GM21717 (cell line): ENCODE data around the gene ZDHHC17.
"Not testable (repeated sequence)": the region's sequence is repeated elsewhere in the genome, so short reads cannot be mapped to it uniquely, and the experiment has no call there.

Experiments
- ATAC-seq: cut with Tn5 transposase; IDR thresholded peaks from one replicate; pipeline ENCODE4 v1.9.1; 2021; ENCODE audit warnings: mild to moderate bottlenecking, moderate library complexity; ENCODE audit not compliant: unreplicated experiment

The ZDHHC17 gene, protein sequence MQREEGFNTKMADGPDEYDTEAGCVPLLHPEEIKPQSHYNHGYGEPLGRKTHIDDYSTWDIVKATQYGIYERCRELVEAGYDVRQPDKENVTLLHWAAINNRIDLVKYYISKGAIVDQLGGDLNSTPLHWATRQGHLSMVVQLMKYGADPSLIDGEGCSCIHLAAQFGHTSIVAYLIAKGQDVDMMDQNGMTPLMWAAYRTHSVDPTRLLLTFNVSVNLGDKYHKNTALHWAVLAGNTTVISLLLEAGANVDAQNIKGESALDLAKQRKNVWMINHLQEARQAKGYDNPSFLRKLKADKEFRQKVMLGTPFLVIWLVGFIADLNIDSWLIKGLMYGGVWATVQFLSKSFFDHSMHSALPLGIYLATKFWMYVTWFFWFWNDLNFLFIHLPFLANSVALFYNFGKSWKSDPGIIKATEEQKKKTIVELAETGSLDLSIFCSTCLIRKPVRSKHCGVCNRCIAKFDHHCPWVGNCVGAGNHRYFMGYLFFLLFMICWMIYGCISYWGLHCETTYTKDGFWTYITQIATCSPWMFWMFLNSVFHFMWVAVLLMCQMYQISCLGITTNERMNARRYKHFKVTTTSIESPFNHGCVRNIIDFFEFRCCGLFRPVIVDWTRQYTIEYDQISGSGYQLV

DNA sequence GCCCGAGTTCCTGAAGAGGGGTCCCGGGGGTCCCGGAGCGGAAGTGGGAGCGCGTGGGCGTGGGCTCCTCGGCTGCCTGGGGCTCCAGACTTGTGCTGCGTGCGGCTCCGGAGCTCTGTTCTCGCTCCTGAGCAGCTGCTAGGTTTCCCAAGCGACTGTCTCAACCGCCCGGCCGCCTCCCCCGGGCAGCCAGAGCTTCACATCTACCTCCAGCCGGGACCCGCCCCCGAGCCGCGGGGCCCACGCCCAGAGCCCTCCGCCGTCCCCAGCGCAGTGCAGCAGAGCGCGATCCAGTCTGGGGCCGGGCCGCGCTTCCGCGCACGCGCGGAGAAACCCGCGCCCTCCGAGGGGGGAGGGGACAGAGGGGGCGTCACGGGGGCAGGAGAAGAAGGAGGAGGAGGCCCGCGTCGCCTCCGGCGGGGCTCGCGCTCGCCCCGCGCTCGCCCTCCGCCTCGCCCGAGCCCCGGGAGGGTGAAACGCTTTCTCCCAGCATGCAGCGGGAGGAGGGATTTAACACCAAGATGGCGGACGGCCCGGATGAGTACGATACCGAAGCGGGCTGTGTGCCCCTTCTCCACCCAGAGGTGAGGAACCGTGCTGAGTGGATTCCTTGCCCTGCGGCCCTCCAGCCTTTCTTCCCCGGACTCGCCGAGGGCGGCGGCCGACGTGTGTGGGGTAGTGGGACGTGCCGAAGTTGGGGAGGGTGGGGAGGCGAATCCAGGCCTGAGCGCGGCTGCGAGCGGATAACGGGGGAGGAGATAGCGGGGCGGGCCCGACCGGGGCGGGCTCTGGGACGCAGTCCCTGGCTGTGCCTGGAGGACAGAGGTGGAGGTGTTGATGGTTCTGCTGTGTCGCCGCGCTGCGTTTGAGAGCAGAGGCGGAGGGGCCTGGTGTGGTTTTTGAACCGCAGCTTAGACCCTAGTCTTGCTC, at the start of gene ZDHHC17:
ZDHHC17 (plus strand) TSS at position 370 of the 930 bp plus-strand sequence; CDS start at position 492, 122 bp downstream.
- ATAC-seq: peak; percentile 95

DNA sequence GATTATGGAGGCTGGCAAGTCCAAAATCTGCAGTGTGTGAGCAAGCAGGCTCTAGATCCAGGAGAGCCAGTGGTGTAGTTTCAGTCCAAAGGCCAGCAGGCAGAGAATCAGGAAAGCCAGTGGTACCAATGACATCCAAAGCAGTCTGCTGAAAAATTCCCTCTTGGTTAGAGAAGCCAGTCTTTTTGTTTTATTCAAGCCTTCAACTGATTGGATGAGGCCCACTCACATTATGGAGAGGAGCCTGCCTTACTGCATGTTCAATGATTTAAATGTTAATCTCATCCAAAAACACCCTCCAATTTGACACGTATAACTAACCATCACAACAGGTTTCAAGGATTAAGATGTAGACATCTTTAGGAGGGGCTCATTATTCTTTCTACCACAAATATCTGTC, 49.5 kb upstream of the ZDHHC17 start:
- no peak for ATAC-seq

DNA sequence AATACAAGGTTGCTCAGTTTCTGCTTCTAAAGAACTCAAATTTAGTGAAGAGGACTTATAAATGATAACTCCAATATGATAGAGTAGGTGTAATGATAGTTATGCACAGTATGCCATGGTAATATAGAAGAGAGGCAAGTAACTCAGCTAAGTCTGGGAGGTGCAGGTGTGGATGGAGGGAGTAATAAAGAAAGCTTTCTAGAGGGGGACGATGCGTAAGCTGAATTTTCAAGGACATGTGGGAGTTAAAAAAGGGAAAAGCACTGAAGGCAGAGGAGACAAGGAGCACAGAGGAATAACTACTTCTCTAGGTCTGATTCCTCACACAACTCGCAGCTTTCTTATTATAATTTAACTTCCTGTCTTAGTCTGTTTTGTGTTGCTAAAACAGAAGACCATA, 49.1 kb upstream of the ZDHHC17 start:
- ATAC-seq: no peak

DNA sequence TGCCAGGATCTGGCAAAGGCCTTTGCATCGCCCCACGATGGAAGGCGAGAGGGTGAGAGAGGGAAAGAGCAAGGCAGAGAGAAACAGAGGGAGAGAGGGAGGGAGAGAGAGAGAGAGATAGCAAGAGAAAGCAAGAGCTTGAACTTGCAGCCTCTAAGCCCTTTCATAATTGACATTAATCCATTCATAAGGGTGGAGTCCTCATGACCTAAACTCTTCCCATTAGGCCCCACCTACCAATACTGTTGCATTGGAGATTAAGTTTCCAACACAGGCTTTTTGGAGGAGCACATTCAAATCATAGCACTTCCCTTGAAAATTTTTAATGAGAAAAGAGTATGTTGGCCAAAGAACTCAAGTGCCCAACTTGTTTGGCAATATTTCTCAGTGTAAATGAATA, 48.6 kb upstream of the ZDHHC17 start:
- no peak for ATAC-seq

DNA sequence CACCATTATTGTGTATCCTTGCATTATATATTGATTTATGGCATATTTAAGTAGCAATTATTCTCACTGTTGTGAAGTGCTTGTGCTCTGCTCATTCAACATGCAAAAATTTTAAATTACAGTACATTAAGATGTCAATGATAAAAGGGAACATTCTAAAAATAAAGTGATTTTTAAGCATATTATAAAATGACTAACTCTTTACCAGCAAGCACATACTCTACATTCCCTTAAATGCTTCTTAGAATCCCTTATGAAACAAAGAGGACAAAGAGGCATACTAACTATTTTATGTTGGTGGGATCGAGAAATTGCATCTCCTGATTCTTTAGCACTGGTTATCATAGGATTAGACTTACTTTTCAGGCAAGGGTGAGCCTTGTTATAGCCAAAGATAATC, 46.6 kb upstream of the ZDHHC17 start:
- no peak for ATAC-seq

DNA sequence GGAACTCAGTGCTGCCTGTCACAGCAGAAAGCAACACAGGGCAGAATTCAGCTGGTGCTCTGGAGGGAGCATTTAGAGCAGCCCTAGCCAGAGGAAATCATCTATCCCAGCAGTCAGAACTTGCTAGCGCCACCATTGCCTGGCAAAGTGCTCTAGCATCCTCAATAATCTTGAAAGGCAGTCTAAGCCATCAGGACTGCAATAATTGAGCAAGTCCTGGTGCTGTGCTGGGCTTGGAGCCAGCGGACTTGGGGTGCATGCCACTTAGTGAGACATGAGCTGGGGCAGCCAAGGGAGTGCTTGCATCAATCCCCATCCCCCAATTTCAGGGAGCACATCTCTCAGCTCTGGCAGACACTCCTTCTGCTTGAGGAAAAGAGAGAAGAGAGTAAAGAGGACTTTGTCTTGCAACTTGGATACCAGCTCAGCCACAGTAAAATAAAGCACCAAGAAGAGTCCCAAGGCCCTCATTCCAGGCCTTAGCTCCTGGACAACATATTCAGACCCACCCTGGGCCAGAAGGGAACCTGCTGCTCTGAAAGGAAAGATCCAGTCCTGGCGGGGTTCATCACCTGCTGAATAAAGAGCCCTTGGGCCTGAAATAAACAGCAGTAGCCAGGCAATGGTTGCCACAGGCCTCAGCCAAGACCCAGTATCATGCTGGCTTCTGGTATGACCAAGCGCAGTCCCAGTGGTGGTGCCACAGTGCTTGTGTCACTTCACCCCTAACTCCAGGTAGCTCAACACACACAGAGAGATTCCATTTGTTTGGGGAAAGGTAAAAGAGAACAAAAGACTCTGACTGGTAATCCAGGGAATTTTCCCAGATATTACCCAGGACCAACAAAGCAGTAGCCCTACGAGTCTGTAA, 44.5 kb upstream of the ZDHHC17 start:
- no peak for ATAC-seq

DNA sequence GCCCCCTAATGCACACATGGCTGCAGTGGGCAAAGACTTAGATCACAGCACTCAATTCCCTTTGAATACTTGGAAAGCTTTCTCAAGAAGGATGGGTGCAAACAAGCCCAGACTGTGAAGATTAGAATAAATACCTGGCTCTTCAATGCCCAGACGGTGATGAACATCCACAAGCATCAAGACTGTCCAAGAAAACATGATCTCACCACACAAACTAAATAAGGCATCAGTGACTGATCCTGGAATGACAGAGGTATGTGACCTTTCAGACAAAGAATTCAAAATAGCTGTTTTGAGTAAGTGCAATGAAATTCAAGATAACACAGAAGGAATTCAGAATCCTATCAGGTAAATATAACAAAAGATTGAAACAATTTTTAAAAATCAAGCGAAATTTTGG, 43.8 kb upstream of the ZDHHC17 start:
- no peak for ATAC-seq

DNA sequence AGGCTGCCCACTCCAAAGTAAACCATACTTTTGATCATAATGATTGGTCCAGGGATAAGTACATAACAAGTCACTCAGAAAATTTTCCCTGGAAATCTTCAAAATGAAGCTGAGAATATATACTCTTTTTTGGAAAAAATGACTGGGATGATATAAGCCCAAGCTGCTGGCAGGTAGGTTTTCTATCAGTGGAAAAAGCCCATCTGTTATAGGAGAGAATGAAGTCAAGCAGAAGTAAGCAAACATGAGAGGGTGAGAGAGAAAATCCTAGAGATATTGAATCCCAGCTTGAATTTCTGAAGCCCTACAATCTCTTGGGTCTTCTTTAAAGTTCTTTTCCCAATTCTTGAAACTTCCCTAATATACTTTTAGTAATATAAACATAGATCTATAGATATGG, 37.3 kb upstream of the ZDHHC17 start:
- no peak for ATAC-seq

DNA sequence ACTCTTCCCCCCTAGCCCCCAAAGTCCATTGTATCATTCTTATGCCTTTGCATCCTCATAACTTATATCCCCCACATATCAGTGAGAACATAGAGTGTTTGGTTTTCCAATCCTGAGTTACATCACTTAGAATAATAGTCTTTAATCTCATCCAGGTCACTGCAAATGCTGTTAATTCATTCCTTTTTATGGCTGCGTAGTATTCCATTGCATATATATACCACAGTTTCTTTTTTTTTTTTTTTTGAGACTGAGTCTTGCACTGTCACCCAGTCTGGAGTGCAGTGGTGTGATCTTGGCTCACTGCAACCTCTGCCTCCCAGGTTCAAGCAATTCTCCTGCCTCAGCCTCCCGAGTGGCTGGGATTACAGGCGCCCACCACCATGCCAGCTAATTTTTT, 31.7 kb upstream of the ZDHHC17 start:
- not testable (repeated sequence) for ATAC-seq

DNA sequence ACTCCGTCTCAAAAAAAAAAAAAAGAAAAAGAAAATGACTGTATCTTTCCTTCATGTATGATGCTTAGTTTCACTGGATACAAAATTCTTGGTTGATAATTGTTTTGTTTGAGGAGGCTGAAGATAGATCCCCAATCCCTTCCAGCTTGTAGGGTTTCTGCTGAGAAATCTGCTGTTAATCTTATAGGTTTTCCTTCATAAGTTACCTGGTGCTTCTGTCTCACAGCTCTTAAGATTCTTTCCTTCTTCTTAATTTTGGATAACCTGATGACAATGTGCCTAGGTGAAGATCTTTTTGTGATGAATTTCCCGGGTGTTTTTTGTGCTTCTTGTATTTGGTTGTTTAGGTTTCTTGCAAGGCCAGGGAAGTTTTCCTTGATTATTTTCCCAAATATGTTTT, 26.2 kb upstream of the ZDHHC17 start:
- ATAC-seq: not testable (repeated sequence)

DNA sequence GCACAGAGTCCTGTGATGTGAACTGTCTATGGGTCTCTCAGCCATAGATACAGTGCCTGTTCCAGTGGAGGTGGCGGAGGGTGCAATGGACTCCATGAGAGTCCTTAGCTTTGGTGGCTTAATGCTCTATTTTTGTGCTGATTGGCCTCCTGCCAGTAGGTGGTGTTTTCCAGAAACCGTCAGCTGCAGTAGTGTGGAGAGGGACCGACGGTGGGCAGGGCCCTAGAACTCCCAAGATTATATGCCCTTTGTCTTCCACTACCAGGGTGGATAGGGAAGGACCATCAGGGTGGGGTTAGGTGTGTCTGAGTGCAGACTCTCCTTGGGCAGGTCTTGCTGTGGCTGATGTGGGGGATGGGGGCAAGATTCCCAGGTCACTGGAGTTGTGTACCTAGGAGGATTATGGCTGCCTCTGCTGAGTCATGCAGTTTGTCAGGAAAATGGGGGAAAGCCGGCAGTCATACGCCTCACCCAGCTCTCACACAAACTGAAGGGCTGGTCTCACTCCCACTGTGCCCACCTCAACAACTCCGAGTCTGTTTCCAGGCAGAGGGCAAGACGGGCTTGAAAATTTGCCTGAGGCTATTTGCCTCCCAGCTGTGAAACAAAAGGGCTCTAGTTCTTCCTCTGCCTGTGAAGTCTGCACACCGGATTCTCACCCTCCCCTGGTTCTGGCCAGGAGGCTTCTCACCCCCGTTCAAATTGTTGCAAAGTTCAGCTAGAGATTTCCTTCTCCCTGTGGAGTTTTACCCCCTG, 24.9 kb upstream of the ZDHHC17 start:
- ATAC-seq: no peak

DNA sequence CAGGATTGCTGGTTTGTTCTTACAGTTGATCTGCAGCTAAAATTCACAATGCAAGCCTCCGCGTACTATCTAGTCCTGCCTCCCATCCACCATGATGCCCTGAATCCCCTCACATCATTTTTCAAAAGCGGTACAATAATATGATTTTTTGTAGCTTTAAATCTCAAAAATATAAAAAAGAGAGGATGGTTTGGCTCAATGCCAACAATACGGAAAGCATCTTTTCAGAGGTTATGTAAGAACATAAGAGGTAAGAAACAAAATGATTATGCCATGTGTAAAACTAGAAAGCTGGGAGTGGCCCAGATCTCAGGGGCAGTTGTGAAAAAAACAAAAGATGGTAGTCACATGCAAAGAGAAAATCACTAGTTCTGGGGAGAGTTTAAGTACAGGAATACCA, 24.0 kb upstream of the ZDHHC17 start:
- ATAC-seq: no peak

DNA sequence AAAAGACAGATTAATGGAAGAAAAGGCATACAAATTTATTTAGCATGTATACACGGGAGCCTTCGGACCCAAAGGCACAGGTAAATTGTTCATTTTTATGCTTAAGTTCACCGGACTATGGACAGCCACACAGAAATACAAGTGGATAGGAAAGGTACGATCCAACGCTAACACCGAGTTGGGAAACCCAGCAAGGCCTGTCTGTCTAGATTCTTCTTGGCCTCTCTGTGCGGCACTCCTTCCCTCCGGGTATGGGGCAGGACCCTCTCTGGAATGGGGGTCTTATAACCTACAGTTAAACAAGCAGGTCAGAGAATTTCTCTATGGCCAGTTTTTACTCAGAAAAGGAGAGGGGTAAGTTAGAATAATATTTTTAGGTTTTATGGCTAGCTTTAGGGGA, 23.4 kb upstream of the ZDHHC17 start:
- no peak for ATAC-seq

DNA sequence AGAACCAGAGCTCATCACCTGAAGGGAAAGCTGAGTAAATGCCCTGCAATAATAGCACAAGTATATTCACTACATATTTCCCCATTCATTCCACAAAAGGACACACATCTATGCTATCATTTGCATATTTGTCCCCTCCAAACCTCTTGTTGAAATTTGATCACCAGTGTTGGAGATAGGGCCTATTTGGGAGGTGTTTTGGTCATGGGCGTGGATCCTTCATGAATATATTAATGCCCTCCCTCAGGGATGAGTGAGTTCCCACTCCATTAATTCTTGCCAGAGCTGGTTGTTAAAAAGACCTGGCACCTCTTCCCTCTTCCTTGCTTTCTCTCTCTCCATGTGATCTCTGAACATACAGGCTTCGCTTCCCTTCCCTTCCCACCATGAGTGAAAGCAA, 18.6 kb upstream of the ZDHHC17 start:
- ATAC-seq: no peak

DNA sequence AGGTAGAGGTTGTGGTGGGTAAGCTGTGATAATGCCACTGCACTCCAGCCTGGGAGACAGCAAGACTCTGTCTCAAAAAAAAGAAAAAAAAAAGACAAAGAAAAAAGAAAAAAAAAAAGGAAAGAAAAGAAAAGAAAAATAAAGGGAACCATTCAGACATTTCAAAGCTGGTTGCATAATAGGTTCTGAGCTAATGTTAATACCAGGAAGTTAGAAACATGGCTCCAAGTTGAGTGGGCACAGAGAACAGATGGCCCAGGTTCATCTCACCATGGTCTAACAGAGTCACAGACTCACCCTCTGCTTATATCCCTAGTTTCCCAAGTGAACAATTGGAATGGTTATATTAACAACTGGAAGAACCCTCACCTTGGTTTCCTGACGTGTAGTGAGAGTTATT, 17.4 kb upstream of the ZDHHC17 start:
- ATAC-seq: no peak

DNA sequence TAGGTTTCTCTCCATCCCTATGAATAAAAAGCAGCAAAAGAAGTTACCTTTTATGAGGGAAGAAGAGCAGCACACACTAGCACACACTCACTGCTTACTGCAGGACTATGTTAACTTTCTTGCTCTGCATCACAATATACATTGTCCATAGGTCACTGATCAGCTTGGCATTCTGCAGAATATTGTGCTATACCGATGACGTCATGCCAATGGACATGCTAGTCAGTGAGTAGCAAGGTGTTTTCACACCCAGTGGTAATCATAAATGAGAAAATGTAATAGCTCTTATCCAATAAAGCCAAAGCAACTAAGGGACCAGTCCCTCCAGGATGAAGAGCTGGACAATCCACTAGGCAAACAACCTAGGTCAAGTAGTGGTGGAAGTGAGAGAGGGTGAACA, 16.7 kb upstream of the ZDHHC17 start:
- ATAC-seq: no peak

DNA sequence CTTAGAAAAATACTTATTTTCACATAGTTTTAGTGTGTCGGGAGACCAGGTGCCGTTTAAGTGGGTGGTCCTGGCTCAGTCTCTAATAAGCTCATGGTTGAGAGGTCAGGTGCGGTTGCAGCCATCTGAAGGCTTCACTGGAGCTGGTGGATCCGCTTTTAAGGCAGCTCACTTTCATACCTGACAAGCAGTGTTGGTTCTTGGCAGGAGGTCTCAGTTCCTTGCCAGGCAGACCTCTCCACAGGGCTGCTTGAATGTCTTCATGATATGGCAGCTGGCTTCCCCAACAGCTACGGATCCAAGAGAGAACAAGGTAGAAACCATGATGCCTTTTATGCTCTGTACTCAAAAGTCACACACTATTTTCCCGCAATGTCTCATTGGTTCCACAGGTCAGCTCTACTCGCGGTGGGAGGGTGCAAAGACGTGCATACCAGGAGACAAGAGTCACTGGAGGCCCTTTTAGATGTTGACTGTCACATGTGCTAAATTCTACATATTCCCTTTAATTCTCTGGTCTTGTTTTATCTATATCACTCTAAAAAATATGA, 8.0 kb upstream of the ZDHHC17 start:
- no peak for ATAC-seq

DNA sequence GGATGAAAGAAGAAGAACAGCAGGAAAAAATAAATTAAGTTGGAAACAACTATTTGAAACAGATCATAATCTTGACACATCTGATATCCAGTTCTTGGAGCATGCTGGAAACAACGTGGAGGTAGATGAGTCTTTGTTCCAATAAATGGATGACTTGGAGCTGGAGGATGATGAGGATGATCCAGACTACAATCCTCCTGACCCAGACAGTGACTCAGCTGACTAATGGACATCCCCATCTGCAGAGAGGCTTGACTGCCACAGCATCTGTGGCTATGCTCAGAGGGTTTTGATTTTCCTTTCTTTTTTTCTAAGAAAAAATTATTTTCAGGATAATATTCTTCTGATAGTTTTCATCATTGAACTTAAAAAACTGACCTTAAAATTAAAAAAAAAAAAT, 6.2 kb upstream of the ZDHHC17 start:
- no peak for ATAC-seq

DNA sequence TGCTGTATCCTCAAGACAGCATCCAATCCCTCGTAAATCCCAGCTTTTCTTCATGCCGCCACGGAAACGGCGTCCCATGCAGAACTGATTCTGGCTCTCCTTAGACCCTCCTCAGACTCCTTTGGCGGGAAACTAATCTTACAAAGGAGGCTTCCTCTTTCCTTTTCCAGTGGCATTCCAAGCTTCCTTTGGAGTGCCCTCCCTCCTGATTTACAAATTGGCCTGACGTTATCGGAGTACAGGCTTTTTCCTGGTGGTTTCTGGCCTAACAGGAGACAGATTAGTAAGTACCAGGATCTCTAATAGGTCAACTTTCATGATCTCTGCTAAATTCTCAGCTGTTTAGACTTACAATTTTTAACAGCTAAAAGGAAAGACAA, 1.3 kb upstream of the ZDHHC17 start:
- no peak for ATAC-seq

DNA sequence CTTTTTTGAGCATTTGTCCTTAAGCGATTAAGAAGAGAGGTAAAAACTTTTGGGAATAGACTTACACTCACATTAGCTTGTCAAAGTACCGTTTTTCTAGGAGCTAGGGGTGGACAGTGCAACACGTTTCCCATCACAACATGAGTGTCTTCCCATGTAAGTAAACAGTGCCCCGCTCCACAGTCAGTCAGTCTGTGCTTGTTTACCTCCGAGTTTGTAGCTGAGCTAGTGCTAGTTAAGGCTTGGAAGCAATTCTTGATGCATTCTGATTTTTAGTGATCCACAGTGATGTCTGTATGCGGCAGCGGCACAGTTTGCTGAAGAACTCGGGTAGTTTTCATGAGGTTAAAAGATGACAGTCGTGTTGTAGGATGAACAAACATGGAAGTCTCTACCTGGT, 941 bp downstream of the ZDHHC17 start:
- ATAC-seq: no peak
